ENCODE results near the gene TEKT1. TPM values are rescaled to one million over a fixed set of nuclear protein-coding genes. Genes with fewer than 3 reads are reported as not detected.
"Not testable (repeated sequence)": the region's sequence is repeated elsewhere in the genome, so short reads cannot be mapped to it uniquely, and the experiment has no call there.

Gene TEKT1
- total and polyA plus RNA-seq, 2 experiments from 2014 or later = 0.07 TPM; not detected in 1

GRCh38 chr17:6830383-6830986 lies 1.0 kb downstream of the TEKT1 start:
- Histone ChIP-seq H3K4me2 (no peak overlapping the region), H2AFZ (no peak overlapping the region), H3K4me1 (ENCODE audit: insufficient read depth) (no peaks in the 10 kb centered on the region), H3K27ac (no peak overlapping the region), H3K27me3 (peaks cover 60% of the 10 kb centered on the region), H3K79me2 (no peaks in the 10 kb centered on the region), H3K36me3 (replicated peaks; ENCODE audit: insufficient read depth, low read depth) (no peaks in the 10 kb centered on the region), H3K9me2 (replicated peaks; ENCODE audit: insufficient read depth) (no peaks in the 10 kb centered on the region), H3K4me3 (no peak overlapping the region), H4K20me1 (ENCODE audit: insufficient read depth, poor library complexity, severe bottlenecking) (no peaks in the 10 kb centered on the region), H3K9me3 (ENCODE audit: low read depth) (no peaks in the 10 kb centered on the region)
- 68% methylated on average over 7 of the region's 7 CpGs for WGBS (ENCODE audit: low lambda C conversion rate, missing lambda C conversion rate)
- no peak for DNase-seq (ENCODE audit: low spot score)
- TF ChIP-seq EZH2 (IDR thresholded peaks at IDR 0.05; ENCODE audit: borderline replicate concordance) (no peak), CTCF (IDR thresholded peaks at IDR 0.05; ENCODE audit: poor library complexity) (no peak)

GRCh38 chr17:6823011-6823442 lies 8.5 kb downstream of the TEKT1 start:
- no peak overlapping the region for H2AFZ ChIP-seq
- H3K4me1 ChIP-seq (ENCODE audit: insufficient read depth) = no peaks in the 10 kb centered on the region
- H3K4me2 ChIP-seq = no peak overlapping the region
- H3K27me3 ChIP-seq = no peaks in the 10 kb centered on the region
- no peak overlapping the region for H3K4me3 ChIP-seq
- no peaks in the 10 kb centered on the region for H3K36me3 ChIP-seq (replicated peaks; ENCODE audit: insufficient read depth, low read depth)
- TF ChIP-seq CTCF (IDR thresholded peaks at IDR 0.05; ENCODE audit: poor library complexity) (no peak), EZH2phosphoT487 (IDR thresholded peaks at IDR 0.05; ENCODE audit: low read depth, severe bottlenecking, unreplicated experiment) (no peak), EZH2 (IDR thresholded peaks at IDR 0.05; ENCODE audit: borderline replicate concordance) (no peak)
- no peaks in the 10 kb centered on the region for H3K9me3 ChIP-seq (ENCODE audit: low read depth)
- peak; percentile 26 for DNase-seq (ENCODE audit: low spot score)
- peak overlapping the region; percentile 17 for H3K27ac ChIP-seq
- no peaks in the 10 kb centered on the region for H3K9me2 ChIP-seq (replicated peaks; ENCODE audit: insufficient read depth)
- no peaks in the 10 kb centered on the region for H4K20me1 ChIP-seq (ENCODE audit: insufficient read depth, poor library complexity, severe bottlenecking)
- H3K79me2 ChIP-seq = no peaks in the 10 kb centered on the region

- Histone ChIP-seq H3K4me2 (no peak overlapping the region), H2AFZ (no peak overlapping the region), H4K20me1 (ENCODE audit: insufficient read depth, poor library complexity, severe bottlenecking) (no peaks in the 10 kb centered on the region), H3K9me3 (ENCODE audit: low read depth) (no peaks in the 10 kb centered on the region), H3K27ac (no peak overlapping the region), H3K27me3 (no peaks in the 10 kb centered on the region), H3K9me2 (replicated peaks; ENCODE audit: insufficient read depth) (no peaks in the 10 kb centered on the region), H3K4me3 (no peak overlapping the region), H3K4me1 (ENCODE audit: insufficient read depth) (no peaks in the 10 kb centered on the region), H3K79me2 (no peaks in the 10 kb centered on the region), H3K36me3 (replicated peaks; ENCODE audit: insufficient read depth, low read depth) (no peaks in the 10 kb centered on the region)
- no peak for TF ChIP-seq EZH2 (IDR thresholded peaks at IDR 0.05; ENCODE audit: borderline replicate concordance)
- TF ChIP-seq EZH2phosphoT487 (IDR thresholded peaks at IDR 0.05; ENCODE audit: low read depth, severe bottlenecking, unreplicated experiment) = no peak
- TF ChIP-seq CTCF (IDR thresholded peaks at IDR 0.05; ENCODE audit: poor library complexity) = no peak
- WGBS (ENCODE audit: low lambda C conversion rate, missing lambda C conversion rate) = 83% methylated on average over 3 of the region's 3 CpGs
- no peak for DNase-seq (ENCODE audit: low spot score)
These were observed 12.6 kb downstream of the TEKT1 start for GRCh38 chr17:6818938-6819337.

- not testable (repeated sequence) for H4K20me1 ChIP-seq (ENCODE audit: insufficient read depth, poor library complexity, severe bottlenecking); H3K9me2 ChIP-seq (replicated peaks; ENCODE audit: insufficient read depth); H3K36me3 ChIP-seq (replicated peaks; ENCODE audit: insufficient read depth, low read depth); DNase-seq (ENCODE audit: low spot score); H3K9me3 ChIP-seq (ENCODE audit: low read depth); H3K79me2 ChIP-seq; H2AFZ ChIP-seq; H3K4me3 ChIP-seq; H3K4me1 ChIP-seq (ENCODE audit: insufficient read depth); H3K4me2 ChIP-seq; H3K27me3 ChIP-seq; H3K27ac ChIP-seq
- WGBS (ENCODE audit: low lambda C conversion rate, missing lambda C conversion rate) = 98% methylated on average over 3 of the region's 3 CpGs
These were observed 15.2 kb downstream of the TEKT1 start for GRCh38 chr17:6816368-6816767.

Data from hepatocyte (in vitro differentiated cells).